ENCODE measurements around the gene ARHGAP10.

ARHGAP10 gene

DNA sequence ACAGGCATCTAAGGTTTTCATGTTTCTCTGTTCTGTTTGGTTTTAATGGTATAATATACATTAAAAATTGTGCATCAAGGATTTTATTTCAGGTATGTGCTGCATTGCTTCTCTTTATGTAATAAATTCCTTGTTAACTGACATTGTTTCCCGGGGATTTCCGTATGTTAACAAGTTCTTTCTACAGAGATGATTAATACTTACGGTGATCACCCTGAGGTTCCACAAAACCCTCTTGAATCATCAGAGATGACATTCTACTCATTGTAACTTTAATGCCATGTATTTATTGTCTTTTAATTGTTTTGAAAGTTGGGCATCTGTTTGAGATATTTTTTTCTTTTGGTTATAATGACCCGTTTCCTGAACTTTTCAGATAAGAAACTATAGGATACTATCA, 37.5 kb downstream of the ARHGAP10 start:
- no peak for DNase-seq

GRCh38 chr4:147770831-147771230, 38.9 kb downstream of the ARHGAP10 start:
- no peak for DNase-seq

- DNase-seq = no peak
Observed at GRCh38 chr4:147772056-147772455, 40.2 kb downstream of the ARHGAP10 start.

DNA sequence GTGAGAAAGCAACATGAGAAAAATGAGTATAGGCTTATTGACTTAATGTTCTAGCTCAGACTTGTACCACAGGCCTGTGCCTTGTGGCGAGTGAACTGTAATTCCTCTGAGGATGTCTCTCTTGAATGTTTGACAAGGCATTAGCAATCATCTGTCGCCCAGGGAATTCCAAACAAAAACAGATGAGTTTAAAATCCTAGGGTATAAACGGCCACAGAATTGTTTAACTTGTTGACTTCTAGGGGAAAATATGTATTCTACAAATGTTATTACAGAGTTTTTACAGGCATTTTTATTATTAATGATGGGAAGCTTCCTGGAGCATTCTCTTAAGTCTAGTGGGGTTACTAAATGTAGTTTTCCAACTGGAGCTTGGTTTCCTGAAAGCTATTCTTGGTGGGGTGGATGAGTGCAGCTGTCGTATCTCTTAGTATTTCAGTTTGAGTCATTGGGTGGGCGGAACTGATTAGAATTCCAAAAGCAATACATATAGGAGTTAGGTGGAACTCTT, 40.6 kb downstream of the ARHGAP10 start:
- no peak for DNase-seq

DNA sequence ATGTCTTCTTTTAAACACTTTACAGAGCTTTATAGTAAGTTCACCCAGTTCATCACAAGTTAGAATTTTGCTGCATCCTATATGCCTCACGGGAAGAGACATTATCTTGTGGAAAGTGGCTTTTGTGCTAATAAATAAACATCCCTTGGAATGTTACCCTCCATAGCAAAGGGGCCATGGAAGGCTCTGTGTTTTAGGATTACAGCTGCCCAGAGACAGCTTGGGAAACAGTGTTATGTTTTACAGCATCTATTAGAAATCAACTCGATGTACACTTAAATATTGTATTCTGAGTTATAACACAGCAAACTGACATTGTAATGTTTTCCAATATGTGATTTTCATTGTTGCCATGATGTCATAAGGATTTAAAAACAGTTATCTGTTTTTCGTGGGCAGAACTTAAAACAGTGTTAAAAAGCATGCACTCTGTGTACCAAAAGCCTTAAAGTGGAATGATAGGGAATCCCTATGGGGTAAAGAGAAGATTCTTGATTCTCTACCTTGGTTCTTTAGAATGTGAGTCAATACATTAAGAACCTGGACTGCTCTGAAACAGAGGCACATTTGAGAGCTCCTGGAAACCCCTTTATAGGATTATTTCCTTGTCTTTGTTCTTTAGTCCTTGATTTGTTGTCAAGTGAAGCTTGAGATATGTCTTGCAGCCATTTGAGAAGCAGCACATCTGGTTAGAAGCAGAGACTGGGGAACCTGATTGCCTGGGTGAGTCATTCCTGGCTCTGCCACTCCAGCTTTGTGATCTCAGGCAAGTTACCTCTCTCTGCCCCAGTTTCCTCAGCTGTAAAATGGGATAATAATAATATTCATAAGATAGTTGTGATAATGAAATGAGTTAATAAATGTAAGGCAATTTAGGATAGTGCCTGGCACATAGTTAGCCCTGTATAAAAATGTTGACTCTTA, 41.6 kb downstream of the ARHGAP10 start:
- DNase-seq = no peak

DNA sequence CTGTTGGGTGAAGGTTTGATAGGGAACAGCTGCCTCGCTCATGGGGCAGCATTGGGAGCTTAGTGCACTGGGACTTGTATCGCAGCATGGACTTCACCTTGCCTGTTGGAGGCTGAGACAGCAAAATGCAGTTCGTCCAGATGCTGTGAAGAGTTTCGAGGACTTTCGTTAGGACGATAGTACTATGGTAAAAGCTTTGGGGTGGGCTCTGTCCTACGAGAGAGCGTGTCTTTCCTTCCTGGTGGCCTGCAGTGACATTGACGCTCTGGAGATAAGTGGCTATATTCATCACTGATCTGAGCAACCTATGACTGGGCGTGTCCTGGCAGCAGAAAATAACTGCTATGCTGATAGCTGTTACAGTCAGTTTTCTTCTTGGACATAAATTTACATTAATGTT, 44.8 kb downstream of the ARHGAP10 start:
- DNase-seq = no peak

DNA sequence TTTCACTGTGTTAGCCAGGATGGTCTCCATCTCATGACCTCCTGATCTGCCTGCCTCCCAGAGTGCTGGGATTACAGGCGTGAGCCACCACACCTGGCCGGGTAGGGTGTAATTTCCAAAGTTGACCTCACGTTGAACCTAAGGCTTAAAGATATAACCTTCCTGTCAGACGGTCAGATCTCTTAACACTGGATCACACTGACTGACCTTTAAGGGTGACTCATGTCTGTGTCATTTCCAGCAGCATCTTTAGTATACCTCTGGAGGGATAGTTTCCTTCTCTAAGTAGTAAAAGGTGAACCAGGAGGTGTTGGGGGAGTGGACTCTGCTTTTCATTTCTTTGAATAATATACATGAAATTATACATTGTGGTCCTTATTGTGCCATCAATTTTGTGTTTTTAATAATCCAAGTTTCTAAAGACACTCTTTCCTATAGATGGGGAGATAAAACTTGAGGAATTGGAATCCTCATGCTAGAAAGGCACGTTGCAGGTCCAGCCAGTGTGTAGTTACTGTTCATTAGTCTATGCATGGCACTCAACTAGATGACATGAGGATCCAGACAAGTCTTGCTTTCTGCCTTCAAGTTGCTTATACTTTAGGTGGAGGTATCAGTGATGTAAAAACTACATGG, 45.7 kb downstream of the ARHGAP10 start:
- DNase-seq = no peak

GRCh38 chr4:147778942-147779341, 47.1 kb downstream of the ARHGAP10 start:
- no peak for DNase-seq

DNA sequence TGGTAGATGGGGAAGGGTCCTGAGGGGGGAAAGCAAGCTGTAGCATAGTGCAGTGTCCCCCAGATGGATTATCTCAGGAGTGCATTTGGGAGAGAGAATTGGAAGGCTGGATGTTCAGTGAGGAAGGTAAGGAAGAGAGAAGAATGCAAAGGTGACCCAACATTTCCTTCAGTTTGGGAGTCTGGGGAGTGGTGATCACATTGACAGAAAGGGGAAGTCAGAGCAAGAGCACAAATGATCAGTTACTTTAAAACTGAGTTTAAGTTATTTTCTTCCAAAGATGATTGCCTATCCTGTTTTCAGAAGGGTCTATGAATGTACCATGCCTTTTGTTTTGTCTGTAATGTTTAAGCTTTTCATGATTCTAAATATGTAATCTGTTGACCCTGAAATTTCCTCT, 47.6 kb downstream of the ARHGAP10 start:
- DNase-seq = no peak

DNA sequence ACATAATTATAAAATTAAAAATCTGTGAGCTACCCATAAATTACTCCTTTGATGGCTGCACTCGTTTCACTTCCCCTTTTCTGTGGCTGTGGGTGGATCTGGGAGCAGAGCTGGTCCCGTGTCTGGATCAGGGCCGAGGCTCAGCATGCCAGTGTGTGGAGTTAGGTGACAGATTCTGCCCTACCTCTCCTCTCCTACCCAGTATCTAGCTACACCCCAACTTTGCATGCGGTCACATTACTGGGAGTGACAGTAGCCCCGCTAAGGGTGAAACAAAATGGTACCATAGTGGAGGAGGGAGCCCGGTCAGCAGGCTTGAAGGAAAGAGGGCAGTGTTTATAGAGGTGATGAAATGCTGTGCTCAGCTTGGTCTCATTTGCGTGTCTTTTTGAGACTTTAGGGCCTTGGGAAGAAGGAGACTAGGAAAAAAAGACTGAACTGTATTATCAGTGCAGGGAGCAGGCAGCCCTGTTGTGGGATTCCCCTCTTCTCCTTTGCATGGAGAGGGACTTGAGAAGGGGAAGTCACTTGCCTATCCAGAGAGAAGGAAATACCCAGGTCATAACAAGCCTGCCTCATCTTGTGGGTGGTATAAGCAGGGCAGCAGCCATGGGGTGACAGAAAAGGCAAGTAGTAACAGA, 48.4 kb downstream of the ARHGAP10 start:
- no peak for DNase-seq

GRCh38 chr4:147782087-147782781, 50.3 kb downstream of the ARHGAP10 start:
- DNase-seq = no peak

GRCh38 chr4:147785129-147785528, 53.2 kb downstream of the ARHGAP10 start:
- no peak for DNase-seq

- DNase-seq = no peak
Observed at GRCh38 chr4:147786031-147786430, 54.1 kb downstream of the ARHGAP10 start.

GRCh38 chr4:147786531-147786930, 54.6 kb downstream of the ARHGAP10 start:
- no peak for DNase-seq

- no peak for DNase-seq
Observed at GRCh38 chr4:147787204-147787603, 55.3 kb downstream of the ARHGAP10 start.

DNA sequence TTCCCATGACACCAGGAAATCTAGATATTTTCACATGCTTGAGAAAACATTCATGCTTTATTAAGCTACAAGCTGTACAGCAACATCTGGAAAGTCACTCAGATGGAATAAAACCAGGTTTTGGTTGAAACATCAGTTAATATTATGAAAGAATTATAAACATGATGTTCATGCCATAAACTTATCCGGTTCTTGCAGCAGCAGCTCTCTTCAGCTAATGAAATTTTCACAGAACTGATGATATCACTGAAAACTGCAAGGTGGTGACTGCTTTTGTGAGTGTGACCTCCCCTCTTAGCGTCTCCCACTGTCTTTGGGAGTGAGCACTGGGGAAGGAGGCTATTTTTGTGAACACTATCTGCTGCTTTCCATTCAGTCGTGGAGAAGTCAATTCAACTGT, 56.9 kb downstream of the ARHGAP10 start:
- DNase-seq = no peak

DNA sequence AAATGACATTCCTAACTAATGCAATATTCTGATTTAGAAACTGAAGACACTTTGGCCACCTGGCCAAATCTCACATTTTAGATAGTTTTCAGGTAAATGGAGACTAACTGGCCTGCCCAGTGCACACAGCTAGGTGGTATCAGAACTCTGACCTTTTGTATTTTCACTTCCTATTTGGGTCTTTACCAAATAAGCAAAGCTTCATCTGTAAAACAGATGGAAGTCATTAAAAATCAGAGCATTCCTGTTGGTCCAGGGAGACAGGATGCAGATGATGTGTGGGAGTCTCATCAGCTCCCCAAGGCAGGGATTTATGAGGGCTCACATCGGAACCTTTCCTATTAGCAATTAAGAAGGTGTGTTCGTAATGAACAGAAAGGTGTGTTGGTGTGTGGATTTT, 57.7 kb downstream of the ARHGAP10 start:
- no peak for DNase-seq

- no peak for DNase-seq
Observed at GRCh38 chr4:147790412-147790811, 58.5 kb downstream of the ARHGAP10 start.

DNA sequence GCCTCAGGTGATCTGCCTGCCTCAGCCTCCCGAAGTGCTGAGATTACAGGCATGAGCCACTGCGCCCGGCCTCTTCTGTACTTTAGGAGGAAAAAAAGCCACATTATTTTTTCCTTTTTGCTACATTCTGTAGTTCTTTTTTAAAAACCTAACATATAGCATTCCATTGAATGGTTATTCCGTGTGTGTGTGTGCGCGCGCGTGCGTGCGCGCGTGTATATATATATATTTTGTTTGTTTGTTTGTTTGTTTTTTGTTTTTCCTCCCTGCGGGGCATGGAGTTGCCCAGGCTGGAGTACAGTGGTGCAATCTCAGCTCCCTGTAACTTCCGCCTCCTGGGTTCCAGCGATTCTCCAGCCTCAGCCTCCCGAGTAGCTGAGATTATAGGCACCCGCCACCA, 59.5 kb downstream of the ARHGAP10 start:
- DNase-seq = no peak

GRCh38 chr4:147791865-147792264, 60.0 kb downstream of the ARHGAP10 start:
- no peak for DNase-seq

DNA sequence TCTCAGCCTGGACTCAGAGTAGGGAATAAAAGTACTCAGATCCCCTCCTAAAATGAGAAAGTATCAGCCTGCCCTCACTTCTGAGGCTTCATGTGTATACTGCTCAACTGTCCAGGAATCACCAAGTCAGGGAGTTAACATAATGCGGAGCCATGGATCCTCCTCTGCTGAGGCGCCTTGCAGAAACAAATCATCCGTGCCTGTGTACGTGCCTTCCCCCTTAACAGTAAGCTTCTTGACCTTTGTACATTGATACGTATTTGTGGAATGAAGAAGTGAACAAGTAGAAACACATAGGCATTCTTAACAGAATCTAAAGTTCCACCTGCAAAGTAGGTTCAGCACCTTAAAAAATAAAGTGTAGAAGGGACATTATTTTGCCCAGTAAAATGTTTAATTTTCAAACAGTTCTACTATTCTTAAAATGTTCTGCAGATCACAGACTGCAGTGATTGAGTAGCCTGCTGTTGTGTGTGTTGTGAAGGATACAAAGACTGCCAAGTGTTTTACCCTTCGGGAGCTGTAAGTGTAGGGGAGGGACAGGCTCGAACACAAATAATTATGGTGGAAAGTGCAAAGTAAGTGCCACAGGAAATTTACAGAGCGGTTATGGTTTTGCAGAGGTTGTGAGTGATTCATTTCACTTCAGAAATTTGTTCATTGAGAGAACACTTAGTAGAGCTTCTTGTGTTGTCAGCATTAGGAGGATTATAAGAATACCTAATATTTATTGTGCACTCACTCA, 61.9 kb downstream of the ARHGAP10 start:
- DNase-seq = no peak

GRCh38 chr4:147794314-147794680, 62.4 kb downstream of the ARHGAP10 start:
- no peak for DNase-seq
